IMR-90 (cell line): ENCODE data around the gene ELAVL1. TPM values are rescaled to one million over a fixed set of nuclear protein-coding genes. Genes with fewer than 3 reads are reported as not detected.

ENCODE experiments used
- ATAC-seq: fragments of 200-7000 bp; cut with Tn5 transposase; 2 replicates; pipeline ENCODE4 v1.9.1; 2020; ENCODE audit warnings: low read depth, mild to moderate bottlenecking, moderate library complexity
- BruUV-seq: library from RNA; stranded (reverse); fragments of 400-500 nt; replicated peaks from 2 replicates; lab custom pipeline; 2021; lab: Mats Ljungman, UMichigan
- CTCF ChIA-PET: fragments of 300-600 bp; formaldehyde crosslinking; extraction: SDS; loops from one replicate; lab custom pipeline; 2021; ENCODE audit warnings: antibody characterized with exemption; lab: Yijun Ruan, JAX
- POLR2A ChIA-PET: fragments of 300-600 bp; sonication (Branson Sonifier 250); formaldehyde crosslinking; loops from one replicate; lab custom pipeline; 2022; ENCODE audit warnings: antibody characterized with exemption; ENCODE audit not compliant: unreplicated experiment; lab: Charles Lee
- DNase-seq: peaks from one replicate; pipeline ENCODE4 v3.0.0; 2013
- H2AFZ ChIP-seq: replicated peaks from 2 replicates; pipeline ENCODE3; 2013; ENCODE audit warnings: low read length, mild to moderate bottlenecking; ENCODE audit not compliant: poor library complexity
- H2AK5ac ChIP-seq: 2 replicates; pipeline ENCODE4 v1.6.1; 2013; ENCODE audit warnings: low read depth, low read length, inconsistent platforms
- H2AK9ac ChIP-seq: replicated peaks from 2 replicates; pipeline ENCODE3; 2013; ENCODE audit warnings: mild to moderate bottlenecking, low read depth, low read length, moderate library complexity; ENCODE audit not compliant: poor library complexity
- H2BK120ac ChIP-seq: 2 replicates; pipeline ENCODE4 v1.6.1; 2013; ENCODE audit warnings: low read depth, low read length, inconsistent platforms
- H2BK15ac ChIP-seq: 3 replicates; pipeline ENCODE4 v1.6.1; 2013; ENCODE audit warnings: low read depth, low read length, inconsistent platforms
- H2BK20ac ChIP-seq: 2 replicates; pipeline ENCODE4 v1.6.1; 2013; ENCODE audit warnings: low read depth, mild to moderate bottlenecking, inconsistent platforms, low read length, moderate library complexity
- H2BK5ac ChIP-seq: 2 replicates; pipeline ENCODE4 v1.6.1; 2013; ENCODE audit warnings: mild to moderate bottlenecking, low read depth, low read length, inconsistent platforms; ENCODE audit not compliant: poor library complexity, severe bottlenecking
- H3K14ac ChIP-seq: replicated peaks from 2 replicates; pipeline ENCODE4 v1.6.1; 2013; ENCODE audit warnings: low read depth, low read length, inconsistent platforms
- H3K18ac ChIP-seq: 2 replicates; pipeline ENCODE4 v1.6.1; 2013; ENCODE audit warnings: low read depth, low read length, control low read depth
- H3K23ac ChIP-seq: 2 replicates; pipeline ENCODE4 v1.6.1; 2013; ENCODE audit warnings: low read depth, low read length, inconsistent platforms
- H3K27ac ChIP-seq: 2 replicates; pipeline ENCODE4 v1.5.1; 2013; ENCODE audit warnings: mild to moderate bottlenecking, control low read depth, low read length; ENCODE audit not compliant: insufficient read depth
- H3K27me3 ChIP-seq: 2 replicates; pipeline ENCODE4 v1.6.1; 2013; ENCODE audit warnings: low read length; ENCODE audit not compliant: control insufficient read depth, insufficient read depth
- H3K36me3 ChIP-seq: 2 replicates; pipeline ENCODE4 v1.6.1; 2013; ENCODE audit warnings: low read length, mixed read lengths; ENCODE audit not compliant: control insufficient read depth, insufficient read depth
- H3K4ac ChIP-seq: 2 replicates; pipeline ENCODE4 v1.6.1; 2013; ENCODE audit warnings: low read depth, low read length, inconsistent platforms
- H3K4me1 ChIP-seq: 2 replicates; pipeline ENCODE4 v1.6.1; 2013; ENCODE audit warnings: low read length, mixed read lengths; ENCODE audit not compliant: control insufficient read depth, insufficient read depth
- H3K4me2 ChIP-seq: 2 replicates; pipeline ENCODE4 v1.6.1; 2013; ENCODE audit warnings: low read depth, mild to moderate bottlenecking, control low read depth, low read length, moderate library complexity
- H3K4me3 ChIP-seq: 2 replicates; pipeline ENCODE4 v1.5.1; 2013; ENCODE audit warnings: low read depth, mild to moderate bottlenecking, control low read depth, low read length, moderate library complexity; ENCODE audit not compliant: insufficient read depth
- H3K56ac ChIP-seq: 2 replicates; pipeline ENCODE4 v1.6.1; 2013; ENCODE audit warnings: low read length, inconsistent platforms; ENCODE audit not compliant: insufficient read depth; ENCODE audit errors: extremely low read depth
- H3K79me1 ChIP-seq, 2 experiments: 2 replicates each; pipeline ENCODE4 v1.6.1; 2013; ENCODE audit warnings: low read length in 2 of 2, inconsistent platforms in 1 of 2, low read depth in 1 of 2
- H3K9ac ChIP-seq: 2 replicates; pipeline ENCODE4 v1.6.1; 2013; ENCODE audit warnings: low read depth, low read length, control low read depth
- H3K9me1 ChIP-seq: 2 replicates; pipeline ENCODE4 v1.6.1; 2013; ENCODE audit warnings: low read length, inconsistent platforms; ENCODE audit not compliant: insufficient read depth
- H3K9me3 ChIP-seq: 2 replicates; pipeline ENCODE4 v1.6.1; 2013; ENCODE audit warnings: low read length; ENCODE audit not compliant: control insufficient read depth, insufficient read depth
- H4K20me1 ChIP-seq: 2 replicates; pipeline ENCODE4 v1.6.1; 2013; ENCODE audit warnings: low read length, inconsistent platforms; ENCODE audit not compliant: insufficient read depth
- H4K5ac ChIP-seq: 2 replicates; pipeline ENCODE4 v1.6.1; 2013; ENCODE audit warnings: mild to moderate bottlenecking, low read depth, low read length, control low read depth
- H4K8ac ChIP-seq, 2 experiments: 2 replicates each; pipeline ENCODE4 v1.6.1; 2013; ENCODE audit warnings: low read depth in 2 of 2, low read length in 2 of 2, control low read depth in 1 of 2, inconsistent platforms in 1 of 2
- H4K91ac ChIP-seq: 2 replicates; pipeline ENCODE4 v1.6.1; 2013; ENCODE audit warnings: low read depth, low read length, inconsistent platforms; ENCODE audit not compliant: insufficient read depth
- BHLHE40 ChIP-seq: fragments of 150-350 bp; IDR thresholded peaks from 2 replicates; pipeline ENCODE4 v1.6.1; 2016; ENCODE audit warnings: mild to moderate bottlenecking, low read depth, low read length
- CEBPB ChIP-seq: IDR thresholded peaks from 2 replicates; pipeline ENCODE4 v1.6.1; 2012; ENCODE audit warnings: low read depth, low read length, improper control_type of control experiment
- CHD1 ChIP-seq: IDR thresholded peaks from 2 replicates; pipeline ENCODE4 v1.6.1; 2012; ENCODE audit warnings: low read depth, low read length, improper control_type of control experiment
- FOS ChIP-seq: fragments of 150-350 bp; IDR thresholded peaks from 2 replicates; pipeline ENCODE4 v1.6.1; 2016; ENCODE audit warnings: low read depth, low read length
- MAFK ChIP-seq: IDR thresholded peaks from 2 replicates; pipeline ENCODE4 v1.6.1; 2012; ENCODE audit warnings: low read depth, low read length, improper control_type of control experiment
- MAZ ChIP-seq: IDR thresholded peaks from 2 replicates; pipeline ENCODE4 v1.6.1; 2012; ENCODE audit warnings: low read depth, mild to moderate bottlenecking, low read length, improper control_type of control experiment, moderate library complexity, borderline replicate concordance
- MXI1 ChIP-seq: IDR thresholded peaks from 2 replicates; pipeline ENCODE4 v1.6.1; 2012; ENCODE audit warnings: low read depth, mild to moderate bottlenecking, low read length, moderate library complexity, borderline replicate concordance
- NFE2L2 ChIP-seq: fragments of 150-350 bp; IDR thresholded peaks from 2 replicates; pipeline ENCODE4 v1.6.1; 2016; ENCODE audit warnings: low read depth, mild to moderate bottlenecking, low read length
- POLR2A ChIP-seq: IDR thresholded peaks from 2 replicates; pipeline ENCODE4 v1.6.1; 2012; ENCODE audit warnings: mild to moderate bottlenecking, low read depth, low read length
- RCOR1 ChIP-seq: IDR thresholded peaks from 2 replicates; pipeline ENCODE4 v1.6.1; 2012; ENCODE audit warnings: mild to moderate bottlenecking, low read length, improper control_type of control experiment; ENCODE audit not compliant: insufficient replicate concordance
- RFX5 ChIP-seq: IDR thresholded peaks from 2 replicates; pipeline ENCODE4 v1.8.0; 2012; ENCODE audit warnings: low read depth, mild to moderate bottlenecking, low read length, moderate library complexity
- SMC3 ChIP-seq: fragments of 150-350 bp; IDR thresholded peaks from 2 replicates; pipeline ENCODE4 v1.6.1; 2016; ENCODE audit warnings: low read depth, mild to moderate bottlenecking, antibody characterized with exemption, low read length, moderate library complexity
- WGBS, 2 experiments: methylation state at CpG; one replicate each; pipeline versions ENCODE4 v1.1.5 to v1.1.7; 2013; ENCODE audit warnings: missing lambda C conversion rate in 2 of 2; ENCODE audit not compliant: insufficient read length in 1 of 2; ENCODE audit errors: extremely low coverage in 2 of 2; 5-methylcytosine and 5-hydroxymethylcytosine counted together
- dilution Hi-C: fragments of 300-500 bp; cut with HindIII; formaldehyde crosslinking; loops from one replicate; pipeline ENCODE4 v1.14.3; 2018; ENCODE audit warnings: low sequenced_read_pairs; ENCODE audit not compliant: unreplicated experiment
- in situ Hi-C: fragments of 300-500 bp; cut with MboI; formaldehyde crosslinking; loops from 3 replicates; pipeline ENCODE4 v1.14.3; 2019; ENCODE audit warnings: low sequenced_read_pairs, inconsistent platforms, mixed read lengths
- intact Hi-C: fragments of 100-400 bp; cut with micrococcal nuclease; formaldehyde crosslinking; loops from 2 replicates; pipeline ENCODE4 v1.10.0; 2022
- polyA plus RNA-seq, 3 experiments: library from polyadenylated mRNA; depleted of rRNA; stranded (reverse); fragments of >200 nt; gene quantifications; 2 replicates each; pipeline ENCODE4 v1.2.3, GENCODE V29; 2012; ENCODE audit warnings: low replicate concordance in 1 of 3
- total RNA-seq: library from RNA; depleted of rRNA; stranded (reverse); fragments of >200 nt; gene quantifications from 2 replicates; pipeline ENCODE4 v1.2.3, GENCODE V29; 2012
- TF ChIP-seq, protein P1 (sequence below): fragments of 150-350 bp; IDR thresholded peaks from 2 replicates; pipeline ENCODE4 v1.6.1; 2016; ENCODE audit warnings: low read depth, mild to moderate bottlenecking, low read length, moderate library complexity, borderline replicate concordance
- TF ChIP-seq, protein P2 (sequence below): conservative IDR thresholded peaks from 2 replicates; pipeline ENCODE4 v1.5.1; 2012; ENCODE audit warnings: mild to moderate bottlenecking, low read depth, low read length, improper control_type of control experiment

ELAVL1 gene
- total and polyA plus RNA-seq, 2 of the 4 experiments (the other 2 are of a cell fraction): 55.6 to 59.0 TPM

DNA sequence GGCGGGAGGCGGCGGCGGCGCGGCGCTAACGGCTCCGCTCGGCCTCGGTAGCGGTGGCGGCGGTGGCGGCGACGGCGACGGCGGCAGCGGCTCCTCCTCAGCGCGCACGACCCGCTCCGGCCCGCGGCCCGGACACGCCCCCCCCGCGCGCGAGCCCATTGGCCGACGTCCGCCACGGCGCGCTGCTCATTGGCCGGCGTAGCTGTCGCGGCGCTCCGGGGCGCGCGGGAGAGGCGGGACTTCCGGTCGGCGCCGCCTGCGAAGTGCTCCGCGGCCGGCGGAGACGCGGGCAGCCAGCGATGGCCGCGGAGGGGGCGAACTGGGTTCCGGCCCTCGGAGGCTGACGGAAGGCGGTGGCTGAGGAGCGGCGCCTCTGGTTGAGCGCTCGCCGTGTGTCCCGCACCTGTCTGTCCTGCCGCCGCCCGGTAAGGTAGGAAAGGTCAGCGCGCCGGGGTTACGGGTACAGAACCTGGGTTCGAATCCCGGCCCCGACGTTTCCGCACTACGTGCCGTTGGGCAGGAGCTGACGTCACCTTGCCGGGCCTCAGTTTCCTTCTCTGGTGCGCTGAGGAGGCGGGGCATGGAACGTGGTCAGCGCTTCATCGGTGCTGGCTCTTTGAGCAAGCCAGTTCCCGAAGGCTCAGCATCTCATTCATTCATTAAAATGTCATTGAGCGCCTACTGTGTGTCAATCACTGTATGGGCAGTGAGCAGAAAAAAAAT, at the start of gene ELAVL1 (continued):
- no peak for TF ChIP-seq BHLHE40
- no peak for TF ChIP-seq CHD1
- TF ChIP-seq FOS: peak; percentile 30; the same call in 1 of the 2 replicates
- no peak for TF ChIP-seq SMC3
- peak; percentile 68; the same call in 1 of the 2 replicates for TF ChIP-seq MAZ

DNA sequence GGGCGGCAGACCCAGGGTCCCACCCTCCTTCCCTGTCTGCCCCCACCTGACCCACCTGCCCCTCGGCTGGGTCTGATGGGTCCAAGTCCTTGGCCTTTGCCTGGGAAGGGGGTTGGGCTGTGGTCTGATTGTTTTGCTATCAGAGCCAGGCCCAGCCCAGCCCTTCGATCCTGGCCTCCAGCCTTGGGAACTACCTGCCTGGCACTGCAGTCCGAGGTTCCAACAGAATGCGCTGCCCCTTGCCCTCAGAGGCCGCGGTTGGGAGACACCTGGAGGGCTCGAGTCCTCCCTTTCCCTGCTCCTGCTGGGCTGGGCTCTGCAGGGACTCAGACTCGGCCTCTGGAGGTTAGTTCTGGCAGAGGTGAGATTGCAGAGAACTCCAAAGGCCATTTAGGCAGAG, 48.7 kb upstream of the ELAVL1 start:
- Histone ChIP-seq H2BK120ac (no peak overlapping the region), H4K91ac (no peak overlapping the region), H3K36me3 (no peaks in the 10 kb centered on the region), H2AK9ac (no peak overlapping the region), H3K9me3 (no peaks in the 10 kb centered on the region), H2BK20ac (no peak overlapping the region), H3K18ac (no peak overlapping the region), H3K4me2 (no peak overlapping the region), H4K5ac (no peak overlapping the region), H3K79me1 (no peaks in the 10 kb centered on the region), H2AK5ac (no peak overlapping the region), H2AFZ (no peak overlapping the region), H2BK5ac (no peak overlapping the region), H3K23ac (no peak overlapping the region), H3K14ac (no peak overlapping the region), H3K56ac (no peak overlapping the region), H3K27me3 (peaks cover 13% of the 10 kb centered on the region; the same call in 1 of the 2 replicates), H3K9ac (no peak overlapping the region), H3K4me1 (peaks cover 2% of the 10 kb centered on the region; the same call in 1 of the 2 replicates), H3K4me3 (no peak overlapping the region), H3K4ac (no peak overlapping the region), H4K20me1 (no peaks in the 10 kb centered on the region), H4K8ac (no peak overlapping the region), H3K9me1 (no peaks in the 10 kb centered on the region), H3K27ac (no peak overlapping the region), H2BK15ac (no peak overlapping the region)
- ChIA-PET CTCF (no interaction called here), POLR2A (no interaction called here)
- BruUV-seq: no TSS peak
- DNase-seq: no peak
- no peak for TF ChIP-seq CEBPB
- TF ChIP-seq RFX5: no peak
- no peak for TF ChIP-seq CHD1
- TF ChIP-seq MAFK: no peak
- no peak for TF ChIP-seq FOS
- no peak for TF ChIP-seq SMC3
- TF ChIP-seq RCOR1: no peak
- TF ChIP-seq, protein P1, sequence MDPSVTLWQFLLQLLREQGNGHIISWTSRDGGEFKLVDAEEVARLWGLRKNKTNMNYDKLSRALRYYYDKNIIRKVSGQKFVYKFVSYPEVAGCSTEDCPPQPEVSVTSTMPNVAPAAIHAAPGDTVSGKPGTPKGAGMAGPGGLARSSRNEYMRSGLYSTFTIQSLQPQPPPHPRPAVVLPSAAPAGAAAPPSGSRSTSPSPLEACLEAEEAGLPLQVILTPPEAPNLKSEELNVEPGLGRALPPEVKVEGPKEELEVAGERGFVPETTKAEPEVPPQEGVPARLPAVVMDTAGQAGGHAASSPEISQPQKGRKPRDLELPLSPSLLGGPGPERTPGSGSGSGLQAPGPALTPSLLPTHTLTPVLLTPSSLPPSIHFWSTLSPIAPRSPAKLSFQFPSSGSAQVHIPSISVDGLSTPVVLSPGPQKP: no peak
- no peak for TF ChIP-seq MAZ
- TF ChIP-seq NFE2L2: no peak
- TF ChIP-seq POLR2A: no peak
- TF ChIP-seq, protein P2, sequence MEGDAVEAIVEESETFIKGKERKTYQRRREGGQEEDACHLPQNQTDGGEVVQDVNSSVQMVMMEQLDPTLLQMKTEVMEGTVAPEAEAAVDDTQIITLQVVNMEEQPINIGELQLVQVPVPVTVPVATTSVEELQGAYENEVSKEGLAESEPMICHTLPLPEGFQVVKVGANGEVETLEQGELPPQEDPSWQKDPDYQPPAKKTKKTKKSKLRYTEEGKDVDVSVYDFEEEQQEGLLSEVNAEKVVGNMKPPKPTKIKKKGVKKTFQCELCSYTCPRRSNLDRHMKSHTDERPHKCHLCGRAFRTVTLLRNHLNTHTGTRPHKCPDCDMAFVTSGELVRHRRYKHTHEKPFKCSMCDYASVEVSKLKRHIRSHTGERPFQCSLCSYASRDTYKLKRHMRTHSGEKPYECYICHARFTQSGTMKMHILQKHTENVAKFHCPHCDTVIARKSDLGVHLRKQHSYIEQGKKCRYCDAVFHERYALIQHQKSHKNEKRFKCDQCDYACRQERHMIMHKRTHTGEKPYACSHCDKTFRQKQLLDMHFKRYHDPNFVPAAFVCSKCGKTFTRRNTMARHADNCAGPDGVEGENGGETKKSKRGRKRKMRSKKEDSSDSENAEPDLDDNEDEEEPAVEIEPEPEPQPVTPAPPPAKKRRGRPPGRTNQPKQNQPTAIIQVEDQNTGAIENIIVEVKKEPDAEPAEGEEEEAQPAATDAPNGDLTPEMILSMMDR: no peak
- TF ChIP-seq MXI1: no peak
- no peak for ATAC-seq
- WGBS, 2 experiments: no CpG with 5 or more reads among the region's 9 CpGs
- intact Hi-C loops: no loop called here
- dilution Hi-C loops: no loop called here
- in situ Hi-C loops: no loop called here
